Astrocyte (in vitro differentiated cells and primary cell): ENCODE measurements around the gene PNRC2. TPM values are rescaled to one million over a fixed set of nuclear protein-coding genes. Genes with fewer than 3 reads are reported as not detected.

Experiments
- DNase-seq: peaks from one replicate; pipeline ENCODE4 v3.0.0-alpha.2; 2010; ENCODE audit warnings: low read depth
- FAIRE-seq: peaks from 2 replicates; lab custom pipeline; 2011; peaks lifted over from hg19 to GRCh38; lab: Jason Lieb, UNC
- H2AFZ ChIP-seq: 2 replicates; pipeline ENCODE4 v1.6.0; 2012; ENCODE audit warnings: low read depth, low read length, inconsistent platforms
- H3K27ac ChIP-seq: 2 replicates; pipeline ENCODE4 v1.5.1; 2011; ENCODE audit warnings: low read depth, low read length, inconsistent platforms
- H3K27me3 ChIP-seq: 2 replicates; pipeline ENCODE4 v1.6.0; 2011; ENCODE audit warnings: low read length, inconsistent platforms; ENCODE audit not compliant: insufficient read depth
- H3K36me3 ChIP-seq: 2 replicates; pipeline ENCODE4 v1.5.1; 2011; ENCODE audit warnings: low read length, inconsistent platforms; ENCODE audit not compliant: insufficient read depth
- H3K4me1 ChIP-seq: 2 replicates; pipeline ENCODE4 v1.5.1; 2011; ENCODE audit warnings: low read length, inconsistent platforms; ENCODE audit not compliant: insufficient read depth
- H3K4me2 ChIP-seq: 2 replicates; pipeline ENCODE4 v1.6.0; 2012; ENCODE audit warnings: low read length, inconsistent platforms
- H3K4me3 ChIP-seq: 2 replicates; pipeline ENCODE4 v1.5.1; 2011; ENCODE audit warnings: low read depth, mild to moderate bottlenecking, low read length, inconsistent platforms; ENCODE audit not compliant: insufficient read depth
- H3K79me2 ChIP-seq: 2 replicates; pipeline ENCODE4 v1.6.0; 2012; ENCODE audit warnings: mild to moderate bottlenecking, low read length, inconsistent platforms; ENCODE audit not compliant: insufficient read depth
- H3K9ac ChIP-seq: 2 replicates; pipeline ENCODE4 v1.6.0; 2012; ENCODE audit warnings: mild to moderate bottlenecking, low read length, inconsistent platforms
- H3K9me3 ChIP-seq: 2 replicates; pipeline ENCODE4 v1.5.1; 2012; ENCODE audit warnings: low read depth, mild to moderate bottlenecking, low read length, inconsistent platforms; ENCODE audit not compliant: insufficient read depth
- H4K20me1 ChIP-seq: 2 replicates; pipeline ENCODE4 v1.6.0; 2012; ENCODE audit warnings: low read length, inconsistent platforms; ENCODE audit not compliant: insufficient read depth
- H3K27ac Mint-ChIP-seq: one replicate; pipeline ENCODE4 v1.8.0; 2021; ENCODE audit warnings: mild to moderate bottlenecking, mixed read lengths; ENCODE audit not compliant: unreplicated experiment
- H3K27me3 Mint-ChIP-seq: one replicate; pipeline ENCODE4 v1.8.0; 2021; ENCODE audit warnings: low read depth, mixed read lengths; ENCODE audit not compliant: unreplicated experiment
- H3K36me3 Mint-ChIP-seq: one replicate; pipeline ENCODE4 v1.8.0; 2021; ENCODE audit warnings: low read depth, mixed read lengths; ENCODE audit not compliant: unreplicated experiment
- H3K4me1 Mint-ChIP-seq: one replicate; pipeline ENCODE4 v1.8.0; 2021; ENCODE audit warnings: low read depth, mixed read lengths; ENCODE audit not compliant: unreplicated experiment
- H3K4me3 Mint-ChIP-seq: one replicate; pipeline ENCODE4 v1.8.0; 2021; ENCODE audit warnings: mild to moderate bottlenecking, moderate library complexity, mixed read lengths; ENCODE audit not compliant: unreplicated experiment
- H3K9me3 Mint-ChIP-seq: one replicate; pipeline ENCODE4 v1.8.0; 2021; ENCODE audit warnings: mild to moderate bottlenecking, mixed read lengths; ENCODE audit not compliant: unreplicated experiment
- CTCF ChIP-seq: IDR thresholded peaks from 2 replicates; pipeline ENCODE4 v1.5.1; 2011; ENCODE audit warnings: low read depth, mild to moderate bottlenecking, inconsistent platforms, low read length, moderate library complexity; ENCODE audit not compliant: insufficient read depth
- EZH2 ChIP-seq: IDR thresholded peaks from 2 replicates; pipeline ENCODE4 v1.6.1; 2012; ENCODE audit warnings: mild to moderate bottlenecking, low read length, inconsistent platforms; ENCODE audit not compliant: insufficient read depth
- total RNA-seq: library from RNA; stranded (reverse); gene quantifications from 2 replicates; pipeline ENCODE4 v1.2.1, GENCODE V29; 2021

PNRC2 gene
- total RNA-seq, 1 donor from 2014 or later, result 83.8 TPM

GRCh38 chr1:23910553-23911246 is 48.9 kb upstream of the PNRC2 start:
- peaks cover 9% of the 10 kb centered on the region for H3K9me3 ChIP-seq
- no peak overlapping the region for H2AFZ ChIP-seq
- no peak overlapping the region for H3K27ac ChIP-seq
- Mint-ChIP-seq H3K27me3 (peaks cover 22% of the 10 kb centered on the region), H3K4me1 (no peaks in the 10 kb centered on the region), H3K27ac (no peak overlapping the region), H3K9me3 (no peaks in the 10 kb centered on the region), H3K4me3 (no peak overlapping the region), H3K36me3 (no peaks in the 10 kb centered on the region)
- H3K4me2 ChIP-seq, result no peak overlapping the region
- H3K79me2 ChIP-seq, result no peaks in the 10 kb centered on the region
- no peaks in the 10 kb centered on the region for H4K20me1 ChIP-seq
- H3K27me3 ChIP-seq, result peaks cover 1% of the 10 kb centered on the region
- H3K9ac ChIP-seq, result no peak overlapping the region
- no peak for DNase-seq
- FAIRE-seq, result no peak
- H3K4me3 ChIP-seq, result no peak overlapping the region
- no peaks in the 10 kb centered on the region for H3K4me1 ChIP-seq
- TF ChIP-seq EZH2 (no peak), CTCF (no peak)
- H3K36me3 ChIP-seq, result no peaks in the 10 kb centered on the region

DNA sequence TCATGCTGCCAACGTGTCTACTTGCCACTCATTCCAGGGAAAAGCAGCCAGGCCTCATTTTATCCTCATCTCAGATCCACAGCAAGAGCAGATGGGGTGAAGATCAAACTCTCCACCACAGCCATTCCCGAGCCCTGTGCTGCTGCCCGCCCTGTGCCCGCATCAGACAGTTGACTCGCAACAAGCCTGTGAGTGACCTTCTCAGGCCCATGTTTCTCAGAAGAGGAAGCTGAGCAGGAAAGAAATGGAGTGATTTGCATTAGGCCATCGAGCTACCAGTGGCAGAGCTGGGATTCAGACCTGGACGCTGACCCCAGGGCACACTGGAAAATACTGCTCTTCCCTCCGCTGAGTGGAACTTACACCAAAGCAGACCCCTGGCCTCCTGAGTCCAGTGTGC is 47.7 kb upstream of the PNRC2 start:
- Histone ChIP-seq H3K27me3 (no peaks in the 10 kb centered on the region), H3K79me2 (no peaks in the 10 kb centered on the region), H3K9me3 (peaks cover 9% of the 10 kb centered on the region), H3K4me3 (no peak overlapping the region), H4K20me1 (no peaks in the 10 kb centered on the region), H3K9ac (no peak overlapping the region), H3K27ac (no peak overlapping the region), H3K4me1 (no peaks in the 10 kb centered on the region), H3K36me3 (no peaks in the 10 kb centered on the region), H2AFZ (no peak overlapping the region), H3K4me2 (no peak overlapping the region)
- TF ChIP-seq CTCF (no peak), EZH2 (no peak)
- peaks cover 17% of the 10 kb centered on the region for H3K27me3 Mint-ChIP-seq
- no peak overlapping the region for H3K4me3 Mint-ChIP-seq
- no peak overlapping the region for H3K27ac Mint-ChIP-seq
- no peak for DNase-seq
- FAIRE-seq, result no peak
- no peaks in the 10 kb centered on the region for H3K4me1 Mint-ChIP-seq
- no peaks in the 10 kb centered on the region for H3K9me3 Mint-ChIP-seq
- H3K36me3 Mint-ChIP-seq, result no peaks in the 10 kb centered on the region

GRCh38 chr1:23913212-23913880 is 46.3 kb upstream of the PNRC2 start, which contains the start of gene CNR2:
Gene CNR2 (minus strand): TSS chr1:23913362. CDS start chr1:23875617, 37,745 bp downstream.
- no peaks in the 10 kb centered on the region for H3K4me1 ChIP-seq
- DNase-seq, result no peak
- no peak for TF ChIP-seq EZH2
- TF ChIP-seq CTCF, result no peak
- no peak within 1 kb of the TSS for H2AFZ ChIP-seq
- FAIRE-seq, result no peak
- no peaks in the 10 kb centered on the region for H3K9me3 Mint-ChIP-seq
- peaks cover 17% of the 10 kb centered on the region for H3K27me3 Mint-ChIP-seq
- H3K27ac ChIP-seq, result no peak within 1 kb of the TSS
- H3K79me2 ChIP-seq, result no peaks in the 10 kb centered on the region
- no peaks in the 10 kb centered on the region for H4K20me1 ChIP-seq
- H3K9ac ChIP-seq, result no peak within 1 kb of the TSS
- no peaks in the 10 kb centered on the region for H3K4me1 Mint-ChIP-seq
- H3K27ac Mint-ChIP-seq, result no peak within 1 kb of the TSS
- no peak within 1 kb of the TSS for H3K4me2 ChIP-seq
- H3K36me3 ChIP-seq, result no peaks in the 10 kb centered on the region
- H3K27me3 ChIP-seq, result no peaks in the 10 kb centered on the region
- no peak within 1 kb of the TSS for H3K4me3 ChIP-seq
- H3K4me3 Mint-ChIP-seq, result no peak within 1 kb of the TSS
- H3K36me3 Mint-ChIP-seq, result no peaks in the 10 kb centered on the region
- peaks cover 9% of the 10 kb centered on the region for H3K9me3 ChIP-seq
